KMS-11 (cell line): ENCODE measurements around the gene PHTF2.

ENCODE experiments used
- H2AFZ ChIP-seq: fragments of 200-600 bp; sonication (generic); 2 replicates; pipeline ENCODE4 v1.6.1; 2016; ENCODE audit warnings: antibody characterized with exemption, mixed run types, low read depth
- H3K27ac ChIP-seq: fragments of 200-600 bp; sonication (generic); 2 replicates; pipeline ENCODE4 v1.6.1; 2016; ENCODE audit warnings: mild to moderate bottlenecking, mixed run types
- H3K27me3 ChIP-seq: fragments of 200-600 bp; sonication (generic); 2 replicates; pipeline ENCODE4 v1.6.1; 2017; ENCODE audit warnings: mild to moderate bottlenecking, low read depth, mixed run types, moderate library complexity; ENCODE audit not compliant: insufficient read depth
- H3K36me3 ChIP-seq: fragments of 200-600 bp; sonication (generic); 2 replicates; pipeline ENCODE4 v1.6.1; 2017; ENCODE audit warnings: mild to moderate bottlenecking, mixed run types; ENCODE audit not compliant: insufficient read depth
- H3K4me1 ChIP-seq: fragments of 200-600 bp; sonication (generic); 2 replicates; pipeline ENCODE4 v1.6.1; 2016; ENCODE audit warnings: mild to moderate bottlenecking, low read depth, mixed run types; ENCODE audit not compliant: poor library complexity, severe bottlenecking
- H3K4me2 ChIP-seq: fragments of 200-600 bp; sonication (generic); 2 replicates; pipeline ENCODE4 v1.7.0; 2016; ENCODE audit warnings: mild to moderate bottlenecking, mixed run types
- H3K4me3 ChIP-seq: fragments of 200-600 bp; sonication (generic); IDR thresholded peaks from 2 replicates; pipeline ENCODE4 v1.6.1; 2017; ENCODE audit warnings: low read depth, low read length, mixed read lengths; ENCODE audit not compliant: insufficient read depth
- H3K79me2 ChIP-seq: fragments of 200-600 bp; sonication (generic); 2 replicates; pipeline ENCODE4 v1.6.1; 2016; ENCODE audit warnings: low read depth, mixed run types; ENCODE audit not compliant: insufficient read depth
- H3K9ac ChIP-seq: fragments of 200-600 bp; sonication (generic); 2 replicates; pipeline ENCODE4 v1.6.1; 2016; ENCODE audit warnings: mild to moderate bottlenecking, mixed run types
- H4K20me1 ChIP-seq: fragments of 200-600 bp; sonication (generic); 2 replicates; pipeline ENCODE4 v1.6.1; 2016; ENCODE audit warnings: mild to moderate bottlenecking, mixed run types; ENCODE audit not compliant: insufficient read depth
- TF ChIP-seq, protein P1 (sequence below): fragments of 200-600 bp; sonication (generic); conservative IDR thresholded peaks from 2 replicates; pipeline ENCODE4 v1.6.1; 2017; ENCODE audit warnings: low read depth, mild to moderate bottlenecking, antibody characterized with exemption, low read length, moderate library complexity, mixed read lengths

PHTF2 gene

DNA sequence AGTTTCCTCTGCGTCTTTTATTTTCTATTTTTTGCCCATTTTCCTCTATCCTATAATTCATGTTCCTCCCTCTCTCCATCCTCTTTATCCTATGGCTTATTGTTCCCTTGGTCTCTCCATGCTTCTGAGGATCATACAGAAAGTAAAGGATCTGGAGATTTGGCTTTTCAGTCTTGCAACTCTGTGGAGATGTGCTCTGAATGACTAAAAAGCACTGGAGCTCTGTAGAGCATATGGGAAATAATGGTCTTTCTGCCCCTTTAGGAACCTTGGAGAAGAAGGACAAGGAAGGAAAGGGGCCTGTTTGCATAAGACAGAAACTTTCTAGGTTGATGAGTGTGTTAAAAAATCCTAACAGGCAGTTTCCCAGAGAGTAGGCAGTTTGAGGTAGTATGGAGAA lies 120.1 kb downstream of the PHTF2 start:
- no peak overlapping the region for H3K4me3 ChIP-seq
- no peak overlapping the region for H3K9ac ChIP-seq
- H2AFZ ChIP-seq: no peak overlapping the region
- TF ChIP-seq, protein P1, sequence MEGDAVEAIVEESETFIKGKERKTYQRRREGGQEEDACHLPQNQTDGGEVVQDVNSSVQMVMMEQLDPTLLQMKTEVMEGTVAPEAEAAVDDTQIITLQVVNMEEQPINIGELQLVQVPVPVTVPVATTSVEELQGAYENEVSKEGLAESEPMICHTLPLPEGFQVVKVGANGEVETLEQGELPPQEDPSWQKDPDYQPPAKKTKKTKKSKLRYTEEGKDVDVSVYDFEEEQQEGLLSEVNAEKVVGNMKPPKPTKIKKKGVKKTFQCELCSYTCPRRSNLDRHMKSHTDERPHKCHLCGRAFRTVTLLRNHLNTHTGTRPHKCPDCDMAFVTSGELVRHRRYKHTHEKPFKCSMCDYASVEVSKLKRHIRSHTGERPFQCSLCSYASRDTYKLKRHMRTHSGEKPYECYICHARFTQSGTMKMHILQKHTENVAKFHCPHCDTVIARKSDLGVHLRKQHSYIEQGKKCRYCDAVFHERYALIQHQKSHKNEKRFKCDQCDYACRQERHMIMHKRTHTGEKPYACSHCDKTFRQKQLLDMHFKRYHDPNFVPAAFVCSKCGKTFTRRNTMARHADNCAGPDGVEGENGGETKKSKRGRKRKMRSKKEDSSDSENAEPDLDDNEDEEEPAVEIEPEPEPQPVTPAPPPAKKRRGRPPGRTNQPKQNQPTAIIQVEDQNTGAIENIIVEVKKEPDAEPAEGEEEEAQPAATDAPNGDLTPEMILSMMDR: no peak
- no peaks in the 10 kb centered on the region for H4K20me1 ChIP-seq
- no peaks in the 10 kb centered on the region for H3K79me2 ChIP-seq
- no peaks in the 10 kb centered on the region for H3K36me3 ChIP-seq
- H3K27me3 ChIP-seq: no peaks in the 10 kb centered on the region
- H3K4me2 ChIP-seq: no peak overlapping the region
- peaks cover 13% of the 10 kb centered on the region for H3K4me1 ChIP-seq
- H3K27ac ChIP-seq: no peak overlapping the region

DNA sequence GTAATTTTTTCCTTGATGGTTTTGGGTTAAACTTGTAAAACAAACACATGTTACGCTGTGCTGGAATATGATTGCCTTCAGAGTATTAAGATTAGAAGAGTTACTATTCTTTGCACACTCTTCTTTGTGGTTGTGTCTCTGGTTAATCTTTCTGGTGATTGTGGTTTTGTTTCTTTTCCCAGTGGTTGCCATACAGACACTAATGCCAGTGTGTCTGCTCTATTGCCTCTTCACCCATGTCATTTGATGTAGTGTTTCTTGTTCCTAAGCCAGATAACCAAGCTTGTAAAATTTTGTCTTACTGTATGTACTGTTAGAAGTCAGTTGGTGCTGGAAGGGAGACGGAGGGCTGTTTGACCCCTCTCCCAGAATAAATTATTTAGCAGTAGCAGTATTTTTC lies 124.8 kb downstream of the PHTF2 start:
- Histone ChIP-seq H3K4me1 (peaks cover 20% of the 10 kb centered on the region), H3K27ac (0 out of 2 replicates have a peak overlapping the region, but pooled peaks have one; percentile 9), H3K9ac (no peak overlapping the region), H3K36me3 (no peaks in the 10 kb centered on the region), H3K4me3 (no peak overlapping the region), H3K4me2 (peak overlapping the region; percentile 69), H2AFZ (no peak overlapping the region), H3K79me2 (no peaks in the 10 kb centered on the region), H4K20me1 (no peaks in the 10 kb centered on the region), H3K27me3 (no peaks in the 10 kb centered on the region)
- TF ChIP-seq, protein P1: no peak

DNA sequence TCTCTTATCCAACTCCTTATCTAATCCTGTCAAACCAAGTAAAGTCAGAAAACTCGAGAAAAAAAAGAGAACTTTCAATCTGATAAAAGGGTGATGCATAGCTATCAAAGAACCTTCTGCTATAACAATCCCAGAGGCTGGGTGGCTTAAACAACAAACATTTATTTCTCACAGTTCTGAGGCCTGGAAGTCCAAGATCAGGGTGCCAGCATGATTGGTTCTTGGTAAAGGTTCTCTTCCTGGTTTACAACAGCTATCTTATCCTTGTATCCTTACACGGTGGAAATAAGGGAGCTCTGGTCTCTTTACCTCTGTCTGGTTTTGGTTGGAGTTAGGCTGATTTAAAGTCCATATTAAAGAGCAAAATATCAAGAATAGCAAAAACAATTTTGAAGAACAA lies 131.9 kb downstream of the PHTF2 start:
- Histone ChIP-seq H3K4me2 (no peak overlapping the region), H2AFZ (no peak overlapping the region), H3K9ac (no peak overlapping the region), H3K4me1 (no peaks in the 10 kb centered on the region), H3K79me2 (no peaks in the 10 kb centered on the region), H3K27me3 (no peaks in the 10 kb centered on the region), H4K20me1 (no peaks in the 10 kb centered on the region), H3K36me3 (no peaks in the 10 kb centered on the region), H3K4me3 (no peak overlapping the region), H3K27ac (no peak overlapping the region)
- TF ChIP-seq, protein P1: no peak

DNA sequence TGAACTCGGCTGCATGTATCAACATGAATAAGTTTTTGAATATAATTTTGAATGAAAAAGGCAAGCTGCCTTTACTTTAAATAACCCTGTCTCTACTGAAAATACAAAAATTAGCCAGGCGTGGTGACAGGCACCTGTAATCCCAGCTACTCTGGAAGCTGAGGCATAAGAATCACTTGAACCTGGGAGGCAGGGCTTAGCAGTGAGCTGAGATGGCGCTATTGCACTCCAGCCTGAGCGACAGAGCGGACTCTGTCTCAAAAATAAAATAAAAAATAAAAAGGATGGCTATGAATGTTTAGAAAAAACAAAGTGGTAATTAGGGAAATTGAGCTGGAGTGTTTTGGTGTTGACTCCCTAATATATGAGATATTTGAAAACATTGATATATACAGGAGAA lies 133.3 kb downstream of the PHTF2 start:
- no peaks in the 10 kb centered on the region for H3K4me1 ChIP-seq
- no peak overlapping the region for H3K27ac ChIP-seq

More for the DNA sequence above, 133.3 kb downstream of the PHTF2 start:
- Histone ChIP-seq H3K4me3 (no peak overlapping the region), H3K4me2 (no peak overlapping the region), H3K79me2 (no peaks in the 10 kb centered on the region), H2AFZ (no peak overlapping the region), H3K9ac (no peak overlapping the region), H3K36me3 (no peaks in the 10 kb centered on the region), H3K27me3 (no peaks in the 10 kb centered on the region), H4K20me1 (no peaks in the 10 kb centered on the region)
- TF ChIP-seq, protein P1: no peak
